GM12865 (cell line): ENCODE measurements around the gene ARFGEF2.
A peak's percentile ranks its signal among the peaks of the same experiment; 100 is the strongest.

Experiments
- DNase-seq: peaks from one replicate; pipeline ENCODE4 v3.0.0; 2010; ENCODE audit warnings: low read depth
- H3K4me3 ChIP-seq: 2 replicates; pipeline ENCODE4 v1.5.1; 2011; ENCODE audit warnings: mild to moderate bottlenecking, low read depth, low read length, control low read depth
- CTCF ChIP-seq: IDR thresholded peaks from 2 replicates; pipeline ENCODE4 v1.5.1; 2011; ENCODE audit warnings: low read length, control low read depth, low read depth, inconsistent platforms; ENCODE audit not compliant: insufficient read depth; ENCODE audit errors: missing control alignments

Gene ARFGEF2

GRCh38 chr20:48919882-48920526, 1.5 kb upstream of the ARFGEF2 start:
- H3K4me3 ChIP-seq: no peak overlapping the region
- no peak for DNase-seq
- no peak for TF ChIP-seq CTCF

- peak overlapping the region; percentile 71 for H3K4me3 ChIP-seq
- DNase-seq: no peak
- no peak for TF ChIP-seq CTCF
Observed at GRCh38 chr20:48920527-48921167, 864 bp upstream of the ARFGEF2 start.

- no peak for TF ChIP-seq CTCF
- no peak for DNase-seq
Observed at GRCh38 chr20:48921883-48922820, 641 bp downstream of the ARFGEF2 start.

GRCh38 chr20:48923149-48923718, 1.7 kb downstream of the ARFGEF2 start:
- no peak for TF ChIP-seq CTCF
- no peak for DNase-seq
- peak overlapping the region; percentile 71 for H3K4me3 ChIP-seq

More at GRCh38 chr20:48921883-48922820, 641 bp downstream of the ARFGEF2 start:
- H3K4me3 ChIP-seq: peak overlapping the region; percentile 71

- H3K4me3 ChIP-seq: peak overlapping the region; percentile 71
- no peak for DNase-seq
- no peak for TF ChIP-seq CTCF
Observed at GRCh38 chr20:48924756-48925109, 3.2 kb downstream of the ARFGEF2 start.

- no peak for DNase-seq
- TF ChIP-seq CTCF: no peak
- H3K4me3 ChIP-seq: no peak overlapping the region
Observed at GRCh38 chr20:48926267-48926666, 4.8 kb downstream of the ARFGEF2 start.
